GM12892 (cell line): ENCODE data around the gene ZNF660.

Source experiments
- POLR2A ChIP-seq: IDR thresholded peaks from 2 replicates; pipeline ENCODE4 v1.6.1; 2011; ENCODE audit warnings: low read depth, low read length, control low read depth
- POLR2AphosphoS5 ChIP-seq: IDR thresholded peaks from 2 replicates; pipeline ENCODE4 v1.6.1; 2011; ENCODE audit warnings: low read depth, low read length, control low read depth
- TAF1 ChIP-seq: IDR thresholded peaks from 2 replicates; pipeline ENCODE4 v1.6.1; 2011; ENCODE audit warnings: low read depth, mild to moderate bottlenecking, control low read depth, low read length, borderline replicate concordance

DNA sequence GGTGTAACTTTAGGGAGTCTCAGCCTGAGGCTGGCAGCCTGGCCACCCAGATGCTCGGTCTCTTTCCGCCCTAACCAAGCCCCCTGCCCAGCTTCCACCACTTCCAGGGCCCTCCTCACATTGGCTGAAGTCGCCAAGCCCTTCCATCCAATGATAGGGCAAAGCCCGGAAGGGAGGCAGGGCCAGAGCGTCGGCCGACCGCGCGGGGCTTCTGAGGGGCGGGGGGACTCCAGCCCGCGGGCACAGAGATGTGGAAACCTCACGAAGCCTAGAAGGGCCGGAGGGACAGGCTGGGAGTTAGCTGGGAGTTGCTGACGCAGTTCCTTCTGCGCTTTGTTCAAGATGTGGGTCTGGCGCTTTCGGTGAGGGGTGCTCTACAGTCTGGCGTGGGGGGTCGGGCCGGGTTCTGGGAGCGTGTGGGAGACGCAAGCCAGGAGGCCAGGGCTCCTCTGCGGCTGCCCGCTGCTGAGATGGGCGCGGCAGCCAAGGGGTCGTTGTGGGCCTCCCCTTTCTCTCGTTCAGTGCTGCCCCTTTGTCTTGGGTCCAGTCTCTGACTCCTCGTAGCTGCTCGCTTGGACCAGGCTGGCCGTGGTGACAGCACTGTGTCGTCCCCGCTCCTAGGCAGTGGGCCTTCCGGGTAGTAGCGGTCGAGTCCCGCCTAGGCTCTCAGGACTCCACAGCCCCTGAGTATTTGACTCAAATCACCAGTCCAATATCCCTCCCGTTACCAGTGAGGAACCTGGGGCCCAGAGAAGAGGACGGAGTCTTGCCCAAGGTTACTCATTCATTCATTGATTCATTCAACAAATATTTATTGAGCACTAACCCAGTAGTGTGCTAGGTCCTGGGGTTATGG, at the start of gene ZNF660:
- TF ChIP-seq POLR2AphosphoS5: no peak
- TF ChIP-seq POLR2A: no peak
- TF ChIP-seq TAF1: no peak
